GM19099 (cell line): ENCODE results near the gene BCL2.

ENCODE experiments used
- POLR2A ChIP-seq: IDR thresholded peaks from 3 replicates; pipeline ENCODE4 v1.6.1; 2011; ENCODE audit warnings: low read depth; ENCODE audit not compliant: insufficient read length; ENCODE audit errors: extremely low read depth

Gene BCL2

DNA sequence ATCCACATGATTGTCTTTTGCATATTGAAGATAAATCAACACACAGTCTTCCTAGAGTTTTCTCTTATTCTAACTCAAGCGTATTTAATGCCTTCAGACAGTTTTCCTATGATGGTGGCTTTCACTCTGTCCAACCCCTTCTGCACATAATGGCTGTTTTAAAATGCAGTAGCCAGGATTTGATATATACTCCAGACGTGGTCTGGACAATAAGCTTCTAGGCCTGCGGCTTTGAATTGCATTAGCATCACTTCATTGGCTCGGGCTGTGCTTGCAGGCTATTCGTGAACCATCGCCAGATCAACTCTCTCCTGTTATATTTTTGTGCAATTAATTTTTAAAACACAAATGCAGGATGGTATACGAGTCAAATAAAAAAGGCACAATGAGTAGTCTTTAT, 235.3 kb downstream of the BCL2 start:
- no peak for TF ChIP-seq POLR2A

- TF ChIP-seq POLR2A = no peak
Observed at GRCh38 chr18:63083555-63083954, 236.0 kb downstream of the BCL2 start.

DNA sequence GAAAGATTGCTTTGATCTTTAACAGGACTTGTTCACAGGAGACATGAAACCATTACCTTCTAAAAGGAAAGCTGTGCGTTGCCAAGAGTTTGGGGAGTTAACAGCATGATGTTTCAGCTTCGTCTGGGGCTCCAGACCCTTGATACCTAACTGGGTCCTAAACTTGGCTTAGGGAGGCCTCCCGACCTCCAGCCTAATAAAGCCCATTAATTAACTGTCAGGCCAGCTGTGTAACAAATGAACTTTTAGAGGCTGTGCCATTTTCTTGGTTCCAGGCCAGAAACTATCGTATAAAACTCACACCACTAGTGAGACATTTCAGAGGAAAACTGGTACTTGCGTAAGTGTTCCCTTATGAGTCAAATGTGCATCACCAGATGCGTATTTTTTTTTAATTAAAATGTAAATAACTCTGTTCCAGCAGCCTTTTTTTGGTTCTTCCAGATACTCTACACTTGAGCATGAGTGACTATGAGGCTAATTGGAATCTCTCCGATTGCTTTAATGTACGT, 236.5 kb downstream of the BCL2 start:
- no peak for TF ChIP-seq POLR2A

- no peak for TF ChIP-seq POLR2A
Observed at GRCh38 chr18:63082366-63083019, 237.1 kb downstream of the BCL2 start.

GRCh38 chr18:63079114-63079513, 240.5 kb downstream of the BCL2 start:
- TF ChIP-seq POLR2A = no peak

DNA sequence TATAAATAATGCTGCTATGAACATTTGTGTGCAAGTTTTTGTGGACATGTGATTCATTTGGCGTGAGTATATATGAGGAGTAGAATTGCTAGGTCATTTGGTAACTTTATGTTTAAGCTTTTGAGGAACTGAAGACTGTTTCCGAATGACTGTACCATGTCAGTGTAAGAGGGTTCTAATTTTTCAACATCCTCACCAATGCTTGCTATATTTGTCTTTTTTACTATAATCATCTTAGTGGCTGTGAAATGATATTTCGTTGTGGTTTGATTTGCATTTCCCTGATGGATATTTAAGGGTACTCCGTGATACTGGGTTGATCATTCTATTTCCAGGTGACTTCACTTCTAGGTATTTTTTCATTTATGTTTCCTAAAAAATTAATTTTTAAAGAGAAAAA, 241.1 kb downstream of the BCL2 start:
- TF ChIP-seq POLR2A = no peak

DNA sequence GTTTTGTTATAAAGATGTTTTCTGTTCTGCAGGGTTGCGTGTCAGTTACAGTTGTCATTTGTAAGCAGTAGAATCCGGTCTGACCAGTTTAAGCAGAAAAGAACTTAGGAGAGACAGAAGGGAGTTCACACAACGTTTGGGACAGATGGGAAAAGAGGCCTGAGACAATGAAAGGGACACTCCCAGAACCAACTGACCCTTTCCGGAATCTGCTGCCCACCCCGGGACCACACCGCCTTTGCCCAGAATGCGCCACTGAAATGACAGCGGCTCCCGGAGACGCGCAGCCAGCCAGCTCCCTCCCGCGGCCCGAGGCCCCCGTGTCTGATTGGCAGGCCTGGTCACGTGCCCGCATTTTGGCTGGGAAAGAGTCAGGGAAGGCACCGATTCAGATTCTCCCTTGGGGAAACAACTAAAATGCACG, 244.6 kb downstream of the BCL2 start:
- peak; percentile 17 for TF ChIP-seq POLR2A

GRCh38 chr18:63073481-63073880, 246.1 kb downstream of the BCL2 start:
- TF ChIP-seq POLR2A = no peak
